HepG2 (cell line): Measurements from ENCODE around the gene POLDIP3. TPM values are rescaled to one million over a fixed set of nuclear protein-coding genes. Genes with fewer than 3 reads are reported as not detected.

Experiments
- CBFB ChIP-seq: sonication (generic); formaldehyde crosslinking; IDR thresholded peaks from 2 replicates; pipeline ENCODE4 v1.4.0; 2020; ENCODE audit warnings: missing genetic modification reagents
- CREB3 ChIP-seq: sonication (generic); formaldehyde crosslinking; IDR thresholded peaks from 2 replicates; pipeline ENCODE4 v1.5.0; 2020; ENCODE audit warnings: missing genetic modification reagents
- E2F2 ChIP-seq: sonication (generic); formaldehyde crosslinking; IDR thresholded peaks from 2 replicates; pipeline ENCODE4 v1.4.0; 2020; ENCODE audit warnings: missing genetic modification reagents, borderline replicate concordance
- IRX3 ChIP-seq: sonication (generic); formaldehyde crosslinking; IDR thresholded peaks from 2 replicates; pipeline ENCODE4 v1.8.1; 2023; ENCODE audit warnings: mild to moderate bottlenecking, low read depth, missing genetic modification reagents, borderline replicate concordance
- NAIF1 ChIP-seq: sonication (generic); formaldehyde crosslinking; IDR thresholded peaks from 2 replicates; pipeline ENCODE4 v1.5.0; 2020; ENCODE audit warnings: mild to moderate bottlenecking, missing genetic modification reagents, borderline replicate concordance
- NCOA5 ChIP-seq: sonication (generic); formaldehyde crosslinking; IDR thresholded peaks from 2 replicates; pipeline ENCODE4 v1.4.0; 2020; ENCODE audit warnings: missing genetic modification reagents
- NFIC ChIP-seq: IDR thresholded peaks from 2 replicates; pipeline ENCODE4 v1.6.1; 2012; ENCODE audit warnings: mild to moderate bottlenecking, low read length, inconsistent platforms
- NPAS2 ChIP-seq: sonication (generic); formaldehyde crosslinking; IDR thresholded peaks from 2 replicates; pipeline ENCODE4 v1.8.0; 2022; ENCODE audit warnings: mild to moderate bottlenecking, missing genetic modification reagents, borderline replicate concordance
- PATZ1 ChIP-seq: sonication (generic); formaldehyde crosslinking; IDR thresholded peaks from 2 replicates; pipeline ENCODE4 v1.4.0; 2020; ENCODE audit warnings: missing genetic modification reagents
- PCBP1 ChIP-seq: fragments of 200-400 bp; formaldehyde crosslinking; IDR thresholded peaks from 2 replicates; pipeline ENCODE4 v1.6.1; 2017; ENCODE audit warnings: mild to moderate bottlenecking, low read depth, low read length, borderline replicate concordance
- POGZ ChIP-seq: sonication (generic); formaldehyde crosslinking; IDR thresholded peaks from 2 replicates; pipeline ENCODE4 v1.4.0; 2020; ENCODE audit warnings: mild to moderate bottlenecking, missing genetic modification reagents
- SAP130 ChIP-seq: IDR thresholded peaks from 2 replicates; pipeline ENCODE4 v1.6.1; 2016; ENCODE audit warnings: low read depth
- SPEN ChIP-seq: sonication (generic); formaldehyde crosslinking; IDR thresholded peaks from 2 replicates; pipeline ENCODE4 v1.5.1; 2020; ENCODE audit warnings: low read depth, mild to moderate bottlenecking, missing genetic modification reagents
- SRY ChIP-seq: sonication (generic); formaldehyde crosslinking; IDR thresholded peaks from 2 replicates; pipeline ENCODE4 v1.8.0; 2022; ENCODE audit warnings: mild to moderate bottlenecking, missing genetic modification reagents
- SUZ12 ChIP-seq: fragments of 150-350 bp; IDR thresholded peaks from 2 replicates; pipeline ENCODE4 v1.6.1; 2014; ENCODE audit warnings: low read depth, low read length
- TFDP2 ChIP-seq: sonication (generic); formaldehyde crosslinking; IDR thresholded peaks from 2 replicates; pipeline ENCODE4 v1.4.0; 2020; ENCODE audit warnings: missing genetic modification reagents
- THAP7 ChIP-seq: sonication (generic); formaldehyde crosslinking; IDR thresholded peaks from 2 replicates; pipeline ENCODE4 v1.8.1; 2023; ENCODE audit warnings: mild to moderate bottlenecking, missing genetic modification reagents
- ZBTB20 ChIP-seq: sonication (generic); formaldehyde crosslinking; IDR thresholded peaks from 2 replicates; pipeline ENCODE4 v1.8.1; 2023; ENCODE audit warnings: missing genetic modification reagents, low read depth, mild to moderate bottlenecking, borderline replicate concordance
- ZC3H13 ChIP-seq: sonication (generic); formaldehyde crosslinking; IDR thresholded peaks from 2 replicates; pipeline ENCODE4 v1.8.1; 2023; ENCODE audit warnings: mild to moderate bottlenecking, missing genetic modification reagents, moderate library complexity
- ZNF124 ChIP-seq: sonication (generic); formaldehyde crosslinking; IDR thresholded peaks from 2 replicates; pipeline ENCODE4 v1.4.0; 2020; ENCODE audit warnings: missing genetic modification reagents
- ZNF292 ChIP-seq: sonication (generic); formaldehyde crosslinking; IDR thresholded peaks from 2 replicates; pipeline ENCODE4 v1.8.1; 2022; ENCODE audit warnings: mild to moderate bottlenecking, low read depth, missing genetic modification reagents, borderline replicate concordance
- ZNF326 ChIP-seq: sonication (generic); formaldehyde crosslinking; IDR thresholded peaks from 2 replicates; pipeline ENCODE4 v1.4.0; 2020; ENCODE audit warnings: missing genetic modification reagents, borderline replicate concordance
- ZNF362 ChIP-seq: sonication (generic); formaldehyde crosslinking; IDR thresholded peaks from 2 replicates; pipeline ENCODE4 v1.4.0; 2020; ENCODE audit warnings: missing genetic modification reagents, mild to moderate bottlenecking, borderline replicate concordance
- polyA plus RNA-seq, 8 experiments: library from polyadenylated mRNA; depleted of rRNA in 3 of 8; stranded (reverse) in 7 of 8; unstranded in 1 of 8; fragments of >200 nt; fragmentation: Illumina TruSeq in 4 of 8; extraction: Trizol in 4 of 8; gene quantifications; 2 replicates each; pipeline versions ENCODE4 v1.2.1 to v1.2.3, GENCODE V29; 2011 to 2016; ENCODE audit warnings: low read depth in 4 of 8, missing spikeins in 1 of 8, mixed read lengths in 1 of 8; ENCODE audit not compliant: insufficient read depth in 1 of 8
- total RNA-seq, 5 experiments: library from RNA; depleted of rRNA; stranded (reverse); fragments of >200 nt; fragmentation: Illumina TruSeq; extraction: Trizol; gene quantifications; 2 replicates each; pipeline ENCODE4 v1.2.3, GENCODE V29; 2016; ENCODE audit warnings: low read depth in 1 of 5

The POLDIP3 gene
- total and polyA plus RNA-seq, 2 of the 13 experiments (the other 11 are each of a cell fraction or from before 2014, with no cell fraction given) = 45.8 to 47.4 TPM

GRCh38 chr22:42601879-42602465 lies 12.7 kb downstream of the POLDIP3 start (continued):
- TF ChIP-seq CREB3 (CRISPR knock-in tag) (no peak), NCOA5 (CRISPR knock-in tag) (no peak), SPEN (peak; percentile 59; the same call in 1 of the 2 replicates), PATZ1 (CRISPR knock-in tag) (0 out of 2 replicates have a peak, but pooled peaks have one; percentile 49), ZNF124 (peak; percentile 54; the same call in 1 of the 2 replicates), PCBP1 (no peak), CBFB (no peak), TFDP2 (CRISPR knock-in tag) (no peak), ZC3H13 (peak; percentile 53; the same call in 1 of the 2 replicates), NAIF1 (no peak), ZBTB20 (CRISPR knock-in tag) (no peak), E2F2 (no peak), NPAS2 (CRISPR knock-in tag) (no peak), ZNF362 (no peak), IRX3 (CRISPR knock-in tag) (no peak), NFIC (0 out of 2 replicates have a peak, but pooled peaks have one; percentile 31), SUZ12 (no peak), ZNF326 (CRISPR knock-in tag) (no peak), POGZ (peak; percentile 64), SAP130 (CRISPR knock-in tag) (peak; percentile 92), ZNF292 (CRISPR knock-in tag) (peak; percentile 47; the same call in 1 of the 2 replicates), SRY (CRISPR knock-in tag) (peak; percentile 79; the same call in 1 of the 2 replicates), THAP7 (CRISPR knock-in tag) (no peak)
